ENCODE data around the gene SEC31A.

The SEC31A gene

DNA sequence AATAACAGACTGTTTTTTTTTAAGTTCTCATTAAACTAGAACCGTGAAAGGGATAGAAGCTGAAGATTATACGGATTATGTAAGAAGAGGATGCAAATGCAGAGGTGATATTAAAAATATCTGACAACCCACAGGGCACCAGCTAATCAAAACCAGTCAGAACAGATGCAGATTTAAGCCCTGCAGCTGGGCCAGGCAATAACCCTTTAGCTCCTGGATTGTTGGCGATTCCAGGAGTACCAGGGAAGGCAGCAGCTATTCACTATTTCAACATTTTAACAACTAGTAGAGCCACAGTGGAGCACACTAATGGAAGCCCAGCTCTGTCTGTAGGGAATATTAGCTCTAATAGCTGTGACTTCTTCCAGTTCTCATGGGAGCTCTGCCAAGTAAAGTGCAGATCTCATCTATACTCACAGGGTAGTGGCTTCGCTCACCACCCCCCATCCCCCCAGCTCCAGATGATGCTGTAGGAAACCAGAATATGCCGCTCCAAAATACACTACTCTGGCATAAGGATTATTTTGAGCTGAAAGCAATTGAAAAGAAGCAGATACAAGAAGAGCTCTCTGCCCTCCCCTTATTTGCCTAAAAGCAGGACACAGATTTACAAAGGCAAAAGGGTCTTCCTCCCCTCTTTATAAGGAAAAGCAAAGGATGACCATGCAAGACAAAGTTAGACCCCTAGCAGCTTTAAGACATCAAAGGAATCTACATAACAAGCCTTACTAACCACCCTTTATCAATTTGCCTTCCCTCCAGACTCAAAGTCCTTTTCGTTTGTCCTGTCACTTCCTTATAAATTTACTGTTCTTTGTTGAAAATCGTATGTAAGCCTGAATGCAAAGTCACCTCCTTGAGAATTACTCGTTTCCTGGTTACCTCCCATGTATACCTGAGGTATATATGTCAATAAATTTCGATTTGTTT is 106.0 kb downstream of the SEC31A start:
- no peak for DNase-seq
- in situ Hi-C loops (cut with HindIII; ENCODE audit: low pct_ligation_motif_present, low pct_unique_long_range_greater_than_20kb, low sequenced_read_pairs): no loop called here

DNA sequence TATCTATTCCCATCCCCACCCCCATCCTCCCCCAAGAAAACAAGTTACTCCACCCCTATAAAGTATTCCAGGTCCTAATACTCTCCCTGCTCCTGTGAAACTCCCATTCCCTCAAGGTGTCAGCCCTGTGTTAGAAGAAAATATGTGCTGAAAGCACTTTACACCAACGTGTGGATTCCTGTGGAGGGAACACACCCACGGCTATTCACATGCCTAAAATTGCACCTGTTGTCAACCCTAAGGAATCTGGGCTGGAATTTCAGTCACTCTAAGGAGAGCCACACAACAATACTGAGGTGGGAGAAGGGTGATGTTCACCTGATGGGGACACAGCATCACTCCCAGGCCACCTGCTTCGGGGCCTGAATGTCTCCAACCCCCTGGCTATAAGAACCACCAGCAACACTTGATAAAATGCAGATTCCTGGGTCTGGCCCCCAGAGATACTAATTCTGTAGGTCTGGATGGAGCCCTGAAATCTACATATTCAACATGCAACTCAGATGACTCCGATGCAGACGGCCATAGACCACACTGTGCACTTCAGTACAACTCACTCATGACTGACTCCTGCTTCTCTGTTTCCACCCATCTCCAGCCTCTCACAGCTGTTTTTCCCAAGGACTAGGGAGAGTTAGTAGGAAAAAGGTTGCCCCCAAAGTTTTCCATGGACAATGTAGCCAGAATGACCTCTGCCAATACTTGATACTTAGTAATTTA is 108.2 kb downstream of the SEC31A start:
- no peak for DNase-seq
- in situ Hi-C loops (cut with HindIII; ENCODE audit: low pct_ligation_motif_present, low pct_unique_long_range_greater_than_20kb, low sequenced_read_pairs): no loop called here

DNA sequence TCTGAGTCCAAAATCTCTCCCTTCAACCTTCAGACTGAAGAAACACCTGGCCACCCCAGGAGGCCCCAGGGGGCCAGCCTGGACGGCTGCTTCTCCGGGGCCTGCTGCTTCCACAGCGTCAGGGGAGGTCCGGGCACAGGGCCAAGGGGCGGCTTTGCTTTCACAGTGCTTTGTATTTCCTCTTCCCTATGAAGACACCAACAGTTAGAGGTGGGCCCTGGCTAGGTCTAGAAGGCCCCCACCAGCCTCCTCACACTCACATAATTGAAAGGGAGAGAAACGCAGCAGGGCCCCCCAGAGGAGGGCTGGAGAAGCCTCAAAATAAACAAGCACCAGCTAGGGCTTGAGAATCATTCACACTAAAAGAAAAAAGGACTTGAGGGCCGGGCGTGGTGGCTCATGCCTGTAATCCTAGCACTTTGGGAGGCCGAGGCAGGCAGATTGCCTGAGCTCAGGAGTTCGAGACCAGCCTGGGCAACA is 110.2 kb downstream of the SEC31A start:
- in situ Hi-C loops (cut with HindIII; ENCODE audit: low pct_ligation_motif_present, low pct_unique_long_range_greater_than_20kb, low sequenced_read_pairs): no loop called here
- DNase-seq: peak; percentile 30

DNA sequence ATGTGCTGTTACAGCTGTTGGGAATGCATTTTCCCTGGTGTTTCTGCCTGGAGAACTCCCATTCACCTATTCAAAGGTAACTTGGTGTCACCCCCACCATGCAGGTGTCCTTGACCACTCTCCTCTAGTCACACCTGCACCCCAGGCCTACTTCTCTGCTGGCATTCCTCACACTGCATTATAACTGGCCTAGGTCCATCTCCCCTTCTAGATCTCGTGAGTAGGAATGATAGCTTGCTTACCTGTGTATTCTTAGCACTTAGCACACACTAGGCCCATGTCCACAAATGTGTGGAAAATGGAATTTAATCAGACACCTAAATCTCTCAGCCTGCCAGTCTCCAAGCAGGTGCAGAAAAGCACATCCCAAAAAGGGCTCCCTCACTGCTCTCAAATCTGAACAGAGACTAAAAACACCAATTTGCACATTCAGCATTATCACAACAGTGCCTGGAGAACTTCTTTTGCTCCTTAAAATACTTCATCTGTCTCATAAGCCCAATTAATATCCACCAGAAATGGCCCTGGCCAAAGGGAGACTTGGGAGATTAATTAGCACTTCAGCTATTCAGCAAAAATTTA is 110.7 kb downstream of the SEC31A start:
- no peak for DNase-seq
- in situ Hi-C loops (cut with HindIII; ENCODE audit: low pct_ligation_motif_present, low pct_unique_long_range_greater_than_20kb, low sequenced_read_pairs): no loop called here

DNA sequence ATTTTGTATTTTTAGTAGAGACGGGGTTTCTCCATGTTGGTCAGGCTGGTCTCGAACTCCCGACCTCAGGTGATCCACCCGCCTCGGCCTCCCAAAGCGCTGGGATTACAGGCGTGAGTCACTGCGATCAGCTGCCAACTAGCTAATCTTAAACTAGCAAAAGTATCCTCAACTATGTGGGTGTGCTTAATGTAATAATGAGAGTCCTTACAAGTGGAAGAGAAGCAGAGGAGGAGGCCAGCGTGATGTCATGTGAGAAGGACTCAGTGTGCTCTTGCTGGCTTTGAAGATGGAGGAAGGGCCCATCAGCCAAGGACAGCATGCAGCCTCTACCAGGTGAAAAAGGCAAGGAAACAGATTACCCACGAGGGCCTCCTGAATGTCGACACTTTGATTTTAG is 111.9 kb downstream of the SEC31A start:
- DNase-seq: no peak
- in situ Hi-C loops (cut with HindIII; ENCODE audit: low pct_ligation_motif_present, low pct_unique_long_range_greater_than_20kb, low sequenced_read_pairs): no loop called here

DNA sequence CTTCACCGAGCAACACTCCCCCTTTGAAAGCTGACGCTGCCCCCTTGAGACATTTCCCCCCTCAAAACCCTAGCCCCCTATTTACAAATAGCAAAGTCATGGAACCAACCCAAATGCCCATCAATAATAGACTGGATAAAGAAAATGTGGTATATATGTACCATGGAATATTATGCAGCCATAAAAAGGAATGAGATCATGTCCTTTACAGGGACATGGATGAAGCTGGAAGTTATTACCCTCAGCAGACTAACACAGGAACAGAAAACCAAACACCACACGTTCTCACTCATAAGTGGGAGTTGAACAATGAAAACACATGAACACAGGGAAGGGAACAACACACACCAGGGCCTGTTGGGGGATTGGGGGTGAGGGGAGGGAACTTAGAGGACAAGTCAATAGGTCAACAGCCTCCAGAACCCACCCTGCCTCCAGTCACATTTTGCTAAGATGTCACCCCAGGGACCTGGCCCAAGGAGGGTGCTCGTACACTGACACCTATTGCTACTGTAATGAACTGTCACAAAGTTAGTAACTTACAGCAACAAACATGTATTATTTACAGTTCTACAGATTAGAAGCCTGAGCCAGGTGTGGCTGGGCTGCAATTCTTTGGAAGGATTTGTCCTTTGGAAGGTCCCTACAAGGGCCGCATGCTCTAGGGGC is 113.0 kb downstream of the SEC31A start:
- in situ Hi-C loops (cut with HindIII; ENCODE audit: low pct_ligation_motif_present, low pct_unique_long_range_greater_than_20kb, low sequenced_read_pairs): no loop called here
- DNase-seq: no peak

- DNase-seq: no peak
- in situ Hi-C loops (cut with HindIII; ENCODE audit: low pct_ligation_motif_present, low pct_unique_long_range_greater_than_20kb, low sequenced_read_pairs): no loop called here
Measured at GRCh38 chr4:82776925-82777542, 113.9 kb downstream of the SEC31A start.

- DNase-seq: no peak
- in situ Hi-C loops (cut with HindIII; ENCODE audit: low pct_ligation_motif_present, low pct_unique_long_range_greater_than_20kb, low sequenced_read_pairs): no loop called here
Measured at GRCh38 chr4:82775243-82775642, 115.7 kb downstream of the SEC31A start.

DNA sequence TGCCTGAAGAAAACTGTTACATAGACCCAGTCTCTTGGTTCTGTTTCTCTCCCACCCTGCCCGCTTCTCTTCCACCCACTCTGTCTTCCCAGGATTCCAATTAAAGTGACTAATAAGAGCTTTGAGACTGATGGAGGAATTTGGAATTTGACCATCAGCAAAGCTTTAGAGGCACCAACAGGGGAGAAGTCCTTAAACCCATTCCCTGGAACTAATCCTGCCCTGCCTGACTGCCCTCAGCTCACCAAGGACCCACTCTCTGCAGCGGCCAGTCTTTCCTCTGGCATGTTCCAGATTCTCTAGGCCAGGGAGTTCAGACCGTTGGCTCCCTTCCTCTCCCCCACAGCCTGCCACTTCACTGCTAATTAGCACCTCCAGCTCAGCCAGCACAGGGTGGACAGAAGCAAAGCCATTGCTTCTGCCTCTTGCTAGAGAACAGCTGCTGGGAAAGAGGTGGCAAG is 116.2 kb downstream of the SEC31A start:
- in situ Hi-C loops (cut with HindIII; ENCODE audit: low pct_ligation_motif_present, low pct_unique_long_range_greater_than_20kb, low sequenced_read_pairs): no loop called here
- peak; percentile 24 for DNase-seq

DNA sequence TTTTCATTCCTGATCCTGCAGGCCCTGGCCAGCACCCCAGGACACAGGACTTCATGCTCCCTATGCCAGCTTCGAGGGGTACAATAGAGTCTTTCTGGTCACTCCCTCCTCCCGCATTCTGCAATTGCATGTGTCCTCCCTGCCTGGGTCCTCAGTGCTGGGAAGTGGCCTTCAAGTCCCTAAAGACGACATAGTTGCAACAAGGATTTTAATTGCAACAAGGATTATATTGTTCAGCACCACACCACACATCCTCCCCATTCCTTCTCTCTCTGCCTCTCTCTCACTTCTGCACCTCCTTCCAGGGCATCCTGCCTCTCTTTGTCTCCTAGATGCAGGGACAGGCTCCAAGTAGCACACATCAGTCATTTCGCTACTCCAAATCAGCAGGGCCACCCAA is 117.9 kb downstream of the SEC31A start:
- DNase-seq: no peak
- in situ Hi-C loops (cut with HindIII; ENCODE audit: low pct_ligation_motif_present, low pct_unique_long_range_greater_than_20kb, low sequenced_read_pairs): no loop called here

GRCh38 chr4:82770607-82771006 is 120.3 kb downstream of the SEC31A start:
- in situ Hi-C loops (cut with HindIII; ENCODE audit: low pct_ligation_motif_present, low pct_unique_long_range_greater_than_20kb, low sequenced_read_pairs): no loop called here
- no peak for DNase-seq

All from ACHN (cell line).